ENCODE results near the gene OR4D6. TPM values are rescaled to one million over a fixed set of nuclear protein-coding genes. Genes with fewer than 3 reads are reported as not detected.

OR4D6 gene
- total and polyA plus RNA-seq, 3 donors from 2014 or later = not detected

GRCh38 chr11:59418156-59418555 lies 38.6 kb upstream of the OR4D6 start:
- no peaks in the 10 kb centered on the region for H3K9me3 ChIP-seq
- intact Hi-C loops (cut with DNase I; ENCODE audit: low total_unique reads) = no loop called here
- H3K4me1 ChIP-seq = no peaks in the 10 kb centered on the region
- H3K36me3 ChIP-seq (ENCODE audit: low read depth, missing control alignments) = no peaks in the 10 kb centered on the region
- WGBS, 2 donors = 79 to 89% methylated on average over 2 of the region's 2 CpGs
- no peaks in the 10 kb centered on the region for H3K27me3 ChIP-seq
- no peak for TF ChIP-seq POLR2A (IDR thresholded peaks at IDR 0.05)
- TF ChIP-seq CTCF (IDR thresholded peaks at IDR 0.05) = no peak
- H3K4me3 ChIP-seq = no peak overlapping the region
- no peak for DNase-seq
- no peak overlapping the region for H3K27ac ChIP-seq

GRCh38 chr11:59423835-59424234 lies 32.9 kb upstream of the OR4D6 start:
- Histone ChIP-seq H3K4me3 (no peak overlapping the region), H3K4me1 (no peaks in the 10 kb centered on the region), H3K36me3 (ENCODE audit: low read depth, missing control alignments) (no peaks in the 10 kb centered on the region), H3K9me3 (no peaks in the 10 kb centered on the region), H3K27ac (no peak overlapping the region), H3K27me3 (no peaks in the 10 kb centered on the region)
- intact Hi-C loops (cut with DNase I; ENCODE audit: low total_unique reads) = no loop called here
- no peak for DNase-seq
- WGBS, 2 donors = 76 to 88% methylated on average over 2 of the region's 2 CpGs
- TF ChIP-seq CTCF (IDR thresholded peaks at IDR 0.05) (no peak), POLR2A (IDR thresholded peaks at IDR 0.05) (no peak)

- H3K4me1 ChIP-seq = no peaks in the 10 kb centered on the region
- H3K36me3 ChIP-seq (ENCODE audit: low read depth, missing control alignments) = no peaks in the 10 kb centered on the region
- no peak for DNase-seq
- no peaks in the 10 kb centered on the region for H3K9me3 ChIP-seq
- 61 to 73% methylated on average over 4 of the region's 4 CpGs for WGBS, 2 donors
- no peaks in the 10 kb centered on the region for H3K27me3 ChIP-seq
- no peak for TF ChIP-seq CTCF (IDR thresholded peaks at IDR 0.05)
- intact Hi-C loops (cut with DNase I; ENCODE audit: low total_unique reads) = no loop called here
- no peak overlapping the region for H3K27ac ChIP-seq
- no peak overlapping the region for H3K4me3 ChIP-seq
Observed at GRCh38 chr11:59425131-59425530, 31.6 kb upstream of the OR4D6 start.

- no peaks in the 10 kb centered on the region for H3K36me3 ChIP-seq (ENCODE audit: low read depth, missing control alignments)
- H3K4me1 ChIP-seq = no peaks in the 10 kb centered on the region
- intact Hi-C loops (cut with DNase I; ENCODE audit: low total_unique reads) = no loop called here
- no peak within 1 kb of the TSS for H3K4me3 ChIP-seq
- TF ChIP-seq POLR2A (IDR thresholded peaks at IDR 0.05) = no peak
- no peak for TF ChIP-seq CTCF (IDR thresholded peaks at IDR 0.05)
- 67 to 70% methylated on average over 5 of the region's 5 CpGs for WGBS, 2 donors
- no peak for DNase-seq
- H3K27ac ChIP-seq = no peak within 1 kb of the TSS
- H3K27me3 ChIP-seq = no peaks in the 10 kb centered on the region
- no peaks in the 10 kb centered on the region for H3K9me3 ChIP-seq
Observed at GRCh38 chr11:59426361-59427067, 30.2 kb upstream of the OR4D6 start, which contains the start of gene OR5A2. OR5A2 (minus strand) TSS chr11:59426413; CDS start chr11:59422953, 3,460 bp downstream.

- H3K9me3 ChIP-seq = no peaks in the 10 kb centered on the region
- H3K27me3 ChIP-seq = no peaks in the 10 kb centered on the region
- no peak overlapping the region for H3K27ac ChIP-seq
- DNase-seq = no peak
- H3K36me3 ChIP-seq (ENCODE audit: low read depth, missing control alignments) = no peaks in the 10 kb centered on the region
- intact Hi-C loops (cut with DNase I; ENCODE audit: low total_unique reads) = no loop called here
- TF ChIP-seq POLR2A (IDR thresholded peaks at IDR 0.05) = no peak
- no peak for TF ChIP-seq CTCF (IDR thresholded peaks at IDR 0.05)
- no peaks in the 10 kb centered on the region for H3K4me1 ChIP-seq
- no peak overlapping the region for H3K4me3 ChIP-seq
Observed at GRCh38 chr11:59427068-59427382, 29.7 kb upstream of the OR4D6 start.
